Activated CD8-positive, alpha-beta memory T cell treated with anti-CD3 and anti-CD28 coated beads, Interleukin-2, amount 50 U/mL, for 24 hours (primary cell): ENCODE results near the gene KDM5A.
"Not testable (repeated sequence)": the region's sequence is repeated elsewhere in the genome, so short reads cannot be mapped to it uniquely, and the experiment has no call there.

Experiments
- DNase-seq: peaks from one replicate; pipeline ENCODE4 v3.0.0-alpha.2; 2020; ENCODE audit errors: extremely low read depth

The KDM5A gene

DNA sequence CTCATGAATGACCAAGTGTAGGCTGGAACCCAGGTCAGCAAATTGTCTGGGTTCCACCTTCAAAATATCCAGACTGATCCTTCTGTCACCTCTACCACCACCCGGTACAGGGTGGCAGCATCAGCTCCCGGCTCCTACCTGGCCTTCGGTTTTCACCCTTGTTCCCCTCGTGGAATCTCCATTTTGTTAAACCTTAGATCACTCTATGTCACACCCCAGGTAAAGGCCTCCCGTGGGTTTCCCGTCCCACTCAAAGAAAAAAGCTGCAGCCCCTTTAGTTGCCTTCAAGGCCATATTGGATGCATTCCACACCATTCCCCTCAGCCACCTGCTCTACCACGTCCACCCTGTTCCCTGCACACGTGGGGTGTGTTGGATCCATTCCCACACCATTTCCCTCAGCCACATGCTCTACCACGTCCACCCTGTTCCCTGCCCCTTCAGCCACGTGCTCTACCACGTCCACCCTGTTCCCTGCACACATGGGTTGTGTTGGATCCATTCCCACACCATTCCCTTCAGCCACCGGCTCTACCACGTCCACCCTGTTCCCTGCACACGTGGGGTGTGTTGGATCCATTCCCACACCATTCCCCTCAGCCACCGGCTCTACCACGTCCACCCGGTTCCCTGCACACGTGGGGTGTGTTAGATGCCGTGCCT lies 150.3 kb downstream of the KDM5A start:
- DNase-seq, result no peak

DNA sequence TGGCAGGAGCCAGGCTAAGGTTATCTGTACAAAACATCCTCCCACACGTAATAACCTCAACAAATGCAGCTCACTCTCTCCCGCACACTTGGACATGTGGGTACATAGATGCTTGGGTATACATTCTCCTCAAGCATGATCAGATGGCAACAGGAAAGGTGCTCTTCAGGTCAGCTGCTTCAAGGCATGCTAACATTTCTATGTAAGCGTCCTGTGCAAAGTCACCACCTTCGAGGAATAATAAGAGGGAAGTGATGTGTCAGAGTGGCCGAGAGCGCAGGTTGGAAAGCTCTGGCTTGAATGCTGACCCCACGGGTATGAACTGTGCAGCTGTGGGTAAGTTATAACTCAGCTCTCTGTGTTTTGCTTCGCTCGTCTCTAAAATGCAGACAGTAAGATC lies 151.0 kb downstream of the KDM5A start:
- no peak for DNase-seq

DNA sequence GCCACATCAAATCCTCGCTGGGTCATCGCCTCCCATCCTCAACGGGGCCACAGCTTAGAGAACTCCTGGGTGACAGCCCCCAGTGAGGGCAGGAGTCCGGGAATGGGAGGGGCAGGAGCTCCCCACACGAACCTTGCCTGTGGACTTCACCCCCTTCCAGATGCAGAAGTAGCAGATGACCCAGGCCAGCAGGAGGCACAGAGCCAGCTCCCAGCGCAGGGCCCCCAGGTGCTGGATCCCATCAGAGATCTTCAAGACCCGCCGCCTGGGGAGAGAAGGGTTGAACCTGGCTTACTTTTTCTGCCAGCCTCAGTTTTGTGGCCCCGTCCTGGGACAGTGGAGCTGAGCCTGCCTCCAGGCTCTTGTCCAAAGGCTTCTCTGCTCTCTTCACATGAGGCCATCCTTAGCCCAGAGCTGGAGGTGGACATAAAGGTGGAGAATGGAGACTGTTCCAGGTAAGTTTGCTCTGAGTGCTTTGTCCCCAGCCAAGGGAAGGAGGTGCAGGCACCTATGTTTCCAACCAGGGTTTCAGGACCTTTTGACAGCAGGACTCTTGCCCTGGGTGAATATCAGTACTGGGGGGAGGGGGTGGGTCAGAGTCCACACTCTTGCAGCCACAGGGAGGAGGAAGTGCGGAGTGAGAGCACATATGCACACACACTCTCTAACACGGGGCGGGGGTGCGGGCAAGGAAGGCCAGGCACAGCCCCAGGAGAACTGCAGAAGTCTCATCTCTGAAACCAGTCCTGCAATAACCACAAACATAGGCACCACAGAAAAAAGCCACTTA lies 151.9 kb downstream of the KDM5A start:
- DNase-seq, result no peak

DNA sequence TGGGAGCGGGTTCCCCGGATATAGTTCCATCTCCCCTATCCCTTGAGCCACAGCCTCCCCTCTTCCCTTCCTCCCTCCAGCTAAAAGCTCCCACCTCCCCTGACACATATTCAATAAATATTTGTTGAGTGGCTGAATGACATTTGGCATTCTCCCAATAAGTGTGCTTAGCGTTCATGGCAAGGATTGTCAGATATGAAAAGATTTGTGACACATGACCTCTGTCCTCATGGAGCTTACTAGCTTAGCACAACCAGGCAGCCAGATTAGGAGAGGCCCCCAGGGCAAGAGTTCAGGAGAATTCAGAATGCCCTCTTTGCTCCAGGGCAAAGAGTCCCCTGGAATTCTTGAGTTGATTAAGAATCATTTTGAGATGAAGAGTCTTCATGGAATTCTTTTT lies 152.7 kb downstream of the KDM5A start:
- DNase-seq, result no peak

DNA sequence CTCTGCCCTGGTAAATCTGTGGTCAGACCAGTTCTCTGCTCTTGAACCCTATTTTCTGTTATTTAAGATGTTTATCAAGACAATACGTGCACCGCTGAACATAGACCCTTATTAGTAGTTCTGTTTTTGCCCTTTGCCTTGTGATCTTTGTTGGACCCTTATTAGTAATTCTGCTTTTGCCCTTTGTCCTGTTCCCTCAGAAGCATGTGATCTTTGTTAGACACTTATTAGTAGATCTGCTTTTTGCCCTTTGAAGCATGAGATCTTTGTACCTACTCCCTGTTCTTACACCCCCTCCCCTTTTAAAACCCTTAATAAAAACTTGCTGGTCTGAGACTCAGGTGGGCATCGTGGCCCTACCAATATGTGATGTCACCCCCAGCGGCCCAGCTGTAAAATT lies 153.2 kb downstream of the KDM5A start:
- DNase-seq, result not testable (repeated sequence)

DNA sequence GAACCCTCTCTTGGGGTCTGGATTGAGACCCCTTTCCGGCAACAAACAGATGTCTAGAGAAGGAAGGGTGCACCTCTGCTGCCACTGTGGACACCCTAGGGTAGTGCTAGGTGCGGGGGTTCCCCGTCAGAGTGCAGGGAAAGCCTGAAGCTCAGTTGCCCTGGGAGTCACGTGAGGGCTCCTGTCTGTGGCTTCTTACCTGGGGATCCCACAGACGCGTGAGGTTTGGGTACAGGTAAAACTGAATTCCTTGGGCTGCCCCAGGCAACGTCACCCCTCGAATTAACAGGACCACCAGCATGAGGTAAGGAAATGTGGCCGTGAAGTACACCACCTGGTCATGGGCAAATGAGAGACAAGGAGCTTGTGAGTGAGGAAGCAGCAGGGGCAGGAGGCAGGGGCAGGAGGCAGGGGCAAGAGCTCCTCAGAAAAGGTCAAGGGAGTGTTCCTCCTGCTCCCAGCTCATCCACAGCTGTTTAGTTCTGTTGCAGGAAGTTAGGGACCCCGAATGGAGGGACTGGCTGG lies 154.2 kb downstream of the KDM5A start:
- DNase-seq, result no peak

DNA sequence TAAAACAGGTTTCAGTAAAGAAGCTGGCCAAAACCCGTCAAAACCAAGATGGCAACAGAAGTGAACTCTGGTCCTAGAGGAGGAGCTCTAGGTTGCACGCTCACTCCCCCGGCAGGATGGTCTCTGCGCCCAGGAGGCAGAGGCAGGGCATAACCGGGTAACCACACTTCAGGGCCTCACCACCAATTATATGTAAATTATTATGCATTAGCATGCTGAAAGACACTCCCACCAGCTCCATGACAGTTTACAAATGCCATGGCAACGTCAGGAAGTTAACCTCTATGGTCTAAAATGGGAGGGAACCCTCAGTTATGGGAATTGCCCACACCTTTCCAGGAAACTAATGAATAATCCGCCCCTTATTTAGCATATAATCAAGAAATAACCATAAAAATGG lies 155.1 kb downstream of the KDM5A start:
- no peak for DNase-seq

DNA sequence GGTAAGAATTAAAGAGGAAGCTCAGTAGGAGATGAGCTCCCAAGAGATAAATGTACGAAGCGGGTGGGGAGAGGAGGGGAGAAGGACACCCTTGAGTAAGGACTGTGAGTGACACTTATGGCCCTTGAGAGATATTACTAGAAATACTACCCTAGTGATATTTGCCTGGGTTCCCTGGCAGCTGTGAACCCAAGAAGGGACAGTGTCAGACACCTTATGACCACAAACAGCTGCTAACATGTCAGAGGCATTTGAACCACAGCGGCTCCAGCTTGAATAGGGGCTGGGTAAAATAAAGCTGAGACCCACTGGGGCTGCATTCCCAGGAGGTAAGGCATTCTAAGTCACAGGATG lies 155.5 kb downstream of the KDM5A start:
- DNase-seq, result no peak

DNA sequence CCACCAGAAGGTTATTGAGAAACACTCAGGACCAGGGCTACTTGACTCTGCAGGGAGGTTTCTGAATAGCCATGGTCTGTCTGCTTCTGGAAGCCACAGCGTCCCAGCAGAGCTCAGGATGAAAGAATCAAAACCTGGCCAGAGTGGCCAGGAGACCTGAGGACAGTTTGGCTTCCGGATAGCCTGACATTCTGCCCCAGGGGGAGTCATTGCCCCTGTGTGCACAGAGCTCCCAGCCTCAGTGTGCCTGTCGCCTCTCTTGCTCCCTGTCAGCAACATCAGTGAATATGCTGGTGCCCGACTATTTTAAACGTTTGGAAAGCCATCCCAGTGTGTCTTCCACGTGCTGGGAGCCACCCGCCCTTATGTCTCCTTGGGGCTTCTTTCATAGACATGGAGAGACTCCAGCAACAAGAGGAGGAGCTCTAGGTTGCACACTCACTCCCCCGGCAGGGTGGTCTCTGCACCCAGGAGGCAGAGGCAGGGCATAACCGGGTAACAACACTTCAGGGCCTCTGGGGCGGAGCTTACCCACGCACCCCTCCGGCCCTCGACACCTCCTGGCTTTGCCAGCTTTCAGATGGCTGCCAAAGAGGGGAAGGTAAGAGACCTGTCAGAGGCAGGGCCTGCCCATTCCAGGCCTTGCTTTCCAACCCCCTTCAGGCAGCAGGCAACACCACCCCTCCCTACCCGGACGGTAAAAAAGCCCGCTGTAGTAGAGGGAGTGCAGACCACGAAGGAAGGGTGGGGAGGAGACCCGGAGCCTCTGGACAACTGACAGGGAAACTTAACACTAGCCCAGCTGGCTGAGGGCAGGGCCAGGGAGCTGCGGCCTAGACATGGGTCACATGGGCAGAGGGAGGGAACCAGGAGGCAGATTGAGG lies 156.1 kb downstream of the KDM5A start:
- no peak for DNase-seq

DNA sequence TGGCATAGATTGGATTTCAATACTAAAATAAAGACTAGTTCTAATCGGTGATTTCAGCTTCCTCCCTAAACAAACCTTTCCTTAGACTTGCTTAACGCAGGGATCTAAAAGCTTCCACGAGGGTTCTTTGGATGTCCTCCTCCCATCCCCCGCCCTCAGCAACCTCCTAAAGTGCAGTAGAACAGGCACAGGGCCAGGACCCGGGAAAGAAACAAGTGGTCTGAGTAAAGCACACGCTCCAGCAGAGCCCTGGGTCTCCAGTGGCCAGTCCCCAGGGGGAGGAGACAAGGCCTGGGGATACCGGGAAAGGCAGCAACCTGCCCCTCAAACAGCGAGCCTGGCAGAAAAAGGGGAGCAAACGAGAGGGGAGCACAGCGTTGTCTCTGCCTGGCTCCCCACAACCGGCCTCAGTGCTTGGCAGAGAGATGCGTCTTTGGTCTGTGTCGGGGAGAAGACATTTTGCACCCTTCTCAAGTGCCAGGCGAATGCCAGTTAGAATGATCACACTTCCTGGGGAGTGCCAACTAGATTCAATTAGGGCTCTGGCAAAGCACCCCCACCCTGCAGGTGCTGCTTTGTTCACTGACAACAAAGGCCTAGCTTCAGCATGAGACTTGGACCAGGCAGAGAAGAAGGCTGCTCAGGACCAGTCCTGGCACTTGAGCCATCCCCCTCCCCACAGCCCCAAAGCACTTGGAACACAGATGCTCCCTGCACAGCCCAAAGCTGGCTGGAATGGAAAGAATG lies 158.0 kb downstream of the KDM5A start:
- DNase-seq, result no peak
